HG03571 (cell line): ENCODE data around the gene MSMB.
A peak's percentile ranks its signal among the peaks of the same experiment; 100 is the strongest.

ENCODE experiments used
- ATAC-seq: cut with Tn5 transposase; IDR thresholded peaks from one replicate; pipeline ENCODE4 v1.9.1; 2021; ENCODE audit not compliant: unreplicated experiment

The MSMB gene

DNA sequence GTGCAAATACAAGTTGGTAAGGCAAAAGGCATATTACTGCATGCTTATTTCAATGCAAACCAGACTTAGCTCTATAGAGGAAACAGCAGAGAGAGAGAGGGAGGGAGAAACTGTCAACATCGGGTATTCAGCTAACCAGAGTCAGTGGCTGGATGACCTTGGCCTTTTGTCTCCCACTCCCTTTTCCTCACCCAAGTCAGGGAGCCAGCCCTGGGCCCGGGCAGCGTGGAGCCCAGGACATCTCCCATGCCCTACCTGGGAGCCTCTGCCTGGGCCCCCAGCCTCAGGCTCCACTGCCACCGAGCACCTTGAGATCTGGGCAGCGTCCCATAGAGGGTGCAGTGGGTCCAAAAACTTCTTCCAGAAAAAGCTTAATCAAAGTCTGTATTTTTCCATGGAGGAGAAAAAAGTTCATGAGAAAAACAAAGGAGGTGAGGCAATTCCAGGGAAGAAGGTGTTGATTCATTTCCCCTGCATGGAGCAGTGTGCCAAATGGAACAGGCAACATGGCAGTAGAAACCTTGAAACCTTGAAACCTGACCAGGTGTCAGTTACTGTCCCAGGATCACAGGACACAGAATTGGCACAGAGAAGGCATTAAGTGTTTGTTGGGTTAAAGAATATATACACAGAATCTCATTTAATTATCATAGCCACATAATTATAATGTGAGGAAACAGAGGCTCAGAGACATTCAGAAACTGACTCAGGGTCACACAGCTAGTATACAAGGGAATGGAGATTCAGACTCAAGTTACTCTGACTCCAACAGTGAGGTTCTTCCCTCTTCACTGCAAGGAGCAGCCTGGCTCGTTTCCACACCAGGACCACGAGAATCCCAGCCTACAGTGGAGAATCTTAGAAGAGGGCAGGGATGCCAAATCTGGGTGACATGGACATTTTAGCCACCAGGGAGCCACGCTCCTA is 9.9 kb downstream of the MSMB start:
- no peak for ATAC-seq

DNA sequence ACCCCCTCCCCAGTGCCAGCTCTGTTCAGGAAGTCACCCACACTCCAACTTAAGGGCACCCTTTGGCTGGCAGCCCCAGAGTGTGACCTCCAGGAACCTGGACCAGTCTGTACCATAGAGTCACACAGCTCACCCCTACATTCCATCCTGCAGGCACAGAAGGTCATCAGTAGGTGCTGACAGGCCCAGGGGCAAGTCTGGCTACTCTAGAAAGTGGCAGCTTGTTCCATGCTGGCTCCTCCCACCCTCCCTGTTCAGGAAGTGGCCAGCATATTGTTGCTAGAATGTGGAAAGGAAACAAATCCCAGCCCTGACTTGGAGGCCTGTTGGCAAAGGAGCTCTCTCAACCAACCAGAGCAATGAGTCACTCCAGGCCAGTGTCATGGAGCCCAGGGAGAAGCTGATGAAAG is 12.5 kb downstream of the MSMB start:
- ATAC-seq, result no peak

DNA sequence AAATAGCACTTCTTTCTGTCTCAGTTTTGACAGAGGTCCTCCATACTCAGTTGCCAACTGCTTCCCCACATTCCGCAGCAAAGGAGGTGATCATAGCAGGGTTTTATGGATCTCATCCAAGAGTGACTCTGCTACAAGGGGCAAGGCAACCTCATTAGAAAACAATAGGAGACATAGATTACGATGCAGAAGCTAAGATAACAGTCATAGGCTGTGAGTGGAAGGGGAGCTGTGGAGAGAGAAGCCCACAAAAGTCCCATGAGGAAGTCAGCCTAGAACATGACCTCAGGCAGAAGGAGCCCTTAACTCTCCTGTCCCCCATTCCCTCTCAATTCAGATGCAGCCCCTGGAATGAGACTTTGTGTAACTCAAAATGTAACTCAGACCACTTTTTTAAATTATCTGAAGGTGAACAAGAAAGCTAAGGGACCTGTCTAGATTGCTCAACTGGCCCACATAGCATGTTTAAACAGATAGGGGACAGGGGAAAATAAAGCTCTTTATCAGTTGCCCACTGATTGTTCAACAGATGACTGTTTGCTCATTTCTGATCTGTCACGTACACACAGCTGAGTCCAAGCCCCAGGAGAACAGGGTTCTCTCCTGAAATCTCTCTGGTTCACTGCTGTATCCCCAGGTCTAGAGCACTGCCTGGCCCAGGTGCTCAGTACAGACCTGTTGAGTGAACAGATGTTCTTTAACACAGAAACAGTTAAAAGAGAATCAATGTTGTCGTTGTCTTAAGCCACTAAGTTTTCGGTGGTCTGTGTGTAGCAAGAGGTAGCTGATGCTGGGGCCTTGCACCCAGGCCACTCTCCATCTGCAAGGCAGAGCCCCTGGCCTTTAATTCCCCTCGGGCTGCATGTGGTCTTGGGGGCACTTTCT is 14.2 kb downstream of the MSMB start:
- ATAC-seq, result no peak

DNA sequence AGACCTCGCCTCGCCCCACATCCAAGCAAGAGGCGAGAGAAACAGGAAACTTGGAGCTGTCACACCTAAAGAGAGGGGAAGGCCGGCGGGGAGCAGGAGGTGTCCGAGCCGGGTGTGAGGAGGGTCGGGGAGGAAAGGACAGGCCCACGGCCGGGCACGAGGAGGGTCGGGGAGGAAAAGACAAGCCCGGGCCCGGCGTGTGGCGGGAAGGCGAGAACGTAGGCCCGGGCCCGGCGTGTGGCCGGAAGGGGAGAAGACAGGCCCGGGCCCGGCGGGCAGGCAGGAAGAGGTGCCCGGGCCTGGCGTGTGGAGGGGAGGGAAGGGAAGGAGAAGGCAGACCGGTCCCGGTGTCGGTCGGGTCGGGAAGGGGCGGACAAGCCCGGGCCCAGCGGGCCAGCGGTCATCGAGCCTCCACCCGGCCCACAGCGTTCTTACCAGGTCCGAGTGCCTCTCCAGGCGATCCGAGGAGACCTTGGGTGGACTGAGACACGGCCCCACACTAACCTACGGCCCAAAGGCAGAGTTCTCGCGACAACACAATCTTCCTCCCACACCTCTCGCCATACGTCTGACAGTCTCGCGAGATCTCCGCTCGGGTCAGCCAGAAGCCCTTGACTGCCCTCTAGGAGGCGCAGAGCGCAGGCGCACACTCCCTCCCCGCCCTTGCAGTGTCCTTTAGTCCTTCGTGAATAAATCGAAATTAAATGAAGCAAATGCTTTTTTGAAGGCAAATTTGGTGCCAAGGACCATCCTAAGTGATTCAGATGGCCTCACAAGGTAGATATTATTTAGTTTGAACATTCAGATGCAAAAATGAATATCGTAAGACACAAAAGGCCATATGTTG is 15.8 kb downstream of the MSMB start, which contains the start of gene NCOA4:
NCOA4 (minus strand) TSS at position 533 of the 847 bp plus-strand sequence. CDS start 13,943 bp downstream, outside the sequence.
- peak; percentile 95 for ATAC-seq

DNA sequence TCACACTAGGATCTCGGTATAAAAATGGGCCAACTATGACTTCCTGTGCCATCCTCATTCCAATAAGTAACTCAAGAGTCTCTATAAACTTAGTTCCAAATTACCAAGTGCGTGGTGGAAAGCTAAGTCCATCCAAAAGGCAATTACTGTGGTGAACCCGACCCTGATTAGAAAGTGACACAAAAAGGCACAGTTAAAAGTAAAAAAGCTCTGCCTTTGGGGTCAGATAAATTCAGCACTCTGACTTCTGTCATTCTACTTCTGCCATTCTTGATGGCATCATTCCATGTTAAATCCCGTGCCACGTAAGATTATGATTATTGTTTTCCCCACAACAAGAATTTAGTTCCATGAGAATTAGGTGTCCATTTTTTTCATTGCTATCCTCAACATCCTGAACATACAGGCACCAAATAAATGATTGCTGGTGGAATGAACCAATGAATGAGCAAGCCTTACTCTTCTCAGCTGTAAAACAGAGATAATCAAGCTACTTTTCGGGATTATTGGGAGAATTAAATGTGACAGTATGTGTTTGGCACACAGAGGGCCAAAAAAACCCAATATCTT is 16.5 kb downstream of the MSMB start:
- no peak for ATAC-seq

DNA sequence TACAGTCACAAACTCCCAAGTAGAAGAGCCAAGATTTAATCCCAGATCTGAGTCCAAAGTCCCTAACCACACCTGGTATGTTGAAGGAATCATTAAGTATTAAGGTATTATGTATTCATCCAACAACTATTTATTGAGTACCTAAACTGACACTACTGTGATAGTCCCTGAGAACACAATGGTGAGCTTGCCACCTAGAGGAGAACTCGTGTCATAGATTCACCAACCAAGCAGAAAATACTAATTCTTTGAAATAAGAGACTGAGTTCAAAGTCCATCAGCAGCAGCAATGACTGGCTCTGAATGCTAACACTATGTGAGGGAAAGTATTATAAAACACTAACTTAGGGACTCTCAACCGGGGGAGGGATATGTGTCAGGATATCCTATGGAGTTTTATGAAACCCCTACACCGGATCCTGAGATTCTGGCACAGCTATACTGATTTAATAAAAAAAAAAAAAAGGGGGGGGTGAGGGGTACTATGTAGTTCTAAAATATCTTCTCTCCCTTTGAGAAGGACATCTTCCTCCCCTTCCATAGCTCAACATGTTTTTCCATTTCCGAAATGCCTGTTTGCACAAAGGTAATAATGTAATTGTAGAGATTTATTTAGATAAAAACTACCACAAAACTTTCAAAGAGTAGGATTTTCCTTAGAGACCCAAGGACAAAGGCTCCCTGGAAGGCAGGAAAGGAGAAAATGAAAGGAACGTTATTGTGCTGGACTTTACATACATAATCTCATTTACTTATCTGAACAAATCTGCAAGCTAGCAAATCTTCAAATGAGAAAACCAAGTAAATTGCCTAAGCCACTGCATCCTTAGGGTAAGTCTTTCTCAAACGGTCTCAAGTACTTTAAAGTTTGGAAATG is 17.2 kb downstream of the MSMB start:
- peak; percentile 30 for ATAC-seq

DNA sequence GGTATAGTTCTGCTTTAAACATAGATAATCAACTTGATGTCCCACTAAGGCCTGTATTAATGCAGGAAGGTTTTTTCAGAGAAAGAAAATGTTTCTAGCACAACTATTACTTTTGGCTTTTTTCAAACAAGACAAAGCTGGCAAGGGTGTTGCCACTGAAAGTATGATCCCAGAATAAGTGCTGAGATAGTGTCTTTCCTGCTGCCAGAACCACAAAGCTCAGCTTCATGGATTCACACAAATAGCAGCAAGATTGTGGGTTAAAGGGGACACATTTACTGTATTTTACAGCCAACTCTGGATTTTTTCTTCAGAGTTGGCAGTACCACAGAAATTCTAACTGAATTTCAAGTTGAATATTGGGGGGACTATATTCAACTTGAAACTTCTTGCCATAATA is 20.0 kb downstream of the MSMB start:
- no peak for ATAC-seq

DNA sequence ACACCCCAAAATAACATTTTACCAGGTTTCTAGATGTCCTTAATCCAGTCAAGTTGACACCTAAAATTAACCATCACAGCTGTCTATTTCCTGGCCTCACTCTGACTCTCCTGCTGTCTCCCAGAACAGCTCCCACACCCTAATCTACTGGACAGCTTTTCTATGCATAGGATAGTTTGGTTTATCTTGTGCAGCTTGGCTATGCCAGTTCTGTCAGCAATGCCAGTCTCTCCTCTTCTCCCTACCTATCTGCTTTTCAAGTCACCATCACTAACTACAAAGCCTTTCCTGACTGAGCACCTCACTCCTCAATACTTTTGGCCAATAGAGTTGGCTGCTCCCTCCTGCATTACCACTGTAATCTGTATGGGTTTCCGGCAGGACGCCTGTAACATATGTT is 20.7 kb downstream of the MSMB start:
- ATAC-seq, result no peak

DNA sequence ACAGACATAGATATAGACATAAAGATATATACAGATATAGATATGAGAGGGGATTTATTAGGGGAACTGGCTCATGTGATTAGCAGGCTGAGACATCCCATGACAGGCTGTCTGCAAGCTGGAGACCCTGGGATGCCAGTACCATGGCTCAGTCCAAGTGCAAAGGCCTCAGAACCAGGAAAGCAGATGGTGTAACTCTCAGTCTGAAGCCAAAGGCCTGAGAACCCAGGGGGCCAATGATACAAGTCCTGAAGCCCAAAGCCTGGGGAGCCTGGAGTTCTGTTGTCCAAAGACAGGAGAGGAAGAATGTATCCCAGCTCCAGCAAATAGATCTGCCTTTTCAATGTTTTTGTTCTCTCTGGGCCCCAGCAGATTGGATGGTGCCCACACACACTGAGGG is 21.1 kb downstream of the MSMB start:
- no peak for ATAC-seq

DNA sequence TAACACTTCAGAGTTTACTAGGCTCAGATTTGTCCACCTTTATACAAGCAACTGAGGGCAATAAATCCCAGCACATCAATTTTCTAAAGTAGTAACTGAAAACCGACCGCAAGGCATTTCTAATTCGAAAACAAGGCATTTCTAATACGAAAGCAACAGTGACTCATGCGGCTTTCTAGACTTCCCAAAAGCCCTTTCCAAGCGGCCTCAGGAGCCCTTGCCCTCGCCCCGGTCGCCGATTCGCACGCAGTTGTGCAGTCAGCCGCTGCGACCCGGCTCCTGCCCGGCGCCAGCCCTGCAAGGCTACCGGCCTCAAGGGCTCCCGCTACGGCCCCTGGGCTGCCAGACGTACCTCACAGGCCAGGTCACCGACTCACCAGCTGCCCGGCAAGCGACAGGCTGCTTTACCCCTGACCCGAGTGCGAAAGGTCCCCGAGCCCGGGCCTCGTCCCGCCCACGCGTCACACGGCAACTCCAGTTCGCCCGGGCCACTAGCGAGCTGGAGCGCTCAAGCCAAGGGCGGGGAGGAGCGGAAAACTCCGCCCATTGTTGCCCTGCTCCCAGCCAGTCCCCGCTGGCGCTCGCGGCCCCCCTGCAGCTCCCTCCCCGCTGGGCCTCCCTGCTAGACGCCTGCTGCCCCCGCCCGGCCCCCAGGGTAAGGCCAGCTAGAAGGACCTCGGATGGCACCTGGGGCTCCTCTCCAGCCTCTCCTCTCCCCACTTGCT is 22.9 kb downstream of the MSMB start:
- ATAC-seq, result peak; percentile 90

DNA sequence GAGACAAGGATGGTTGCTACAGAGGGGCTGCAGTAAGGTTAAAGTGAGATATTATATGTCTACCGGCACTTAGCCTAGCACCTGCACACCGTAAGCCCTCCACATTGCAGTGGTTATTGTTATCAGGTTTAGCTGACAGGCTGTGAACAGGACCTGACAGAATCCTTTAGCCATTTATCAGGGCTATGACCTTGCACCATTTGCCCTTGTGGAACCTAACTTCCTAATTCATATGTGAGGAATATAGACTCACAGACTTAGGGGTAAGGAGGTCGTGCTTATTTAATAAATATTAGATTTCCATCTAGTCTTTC is 25.8 kb downstream of the MSMB start:
- no peak for ATAC-seq

DNA sequence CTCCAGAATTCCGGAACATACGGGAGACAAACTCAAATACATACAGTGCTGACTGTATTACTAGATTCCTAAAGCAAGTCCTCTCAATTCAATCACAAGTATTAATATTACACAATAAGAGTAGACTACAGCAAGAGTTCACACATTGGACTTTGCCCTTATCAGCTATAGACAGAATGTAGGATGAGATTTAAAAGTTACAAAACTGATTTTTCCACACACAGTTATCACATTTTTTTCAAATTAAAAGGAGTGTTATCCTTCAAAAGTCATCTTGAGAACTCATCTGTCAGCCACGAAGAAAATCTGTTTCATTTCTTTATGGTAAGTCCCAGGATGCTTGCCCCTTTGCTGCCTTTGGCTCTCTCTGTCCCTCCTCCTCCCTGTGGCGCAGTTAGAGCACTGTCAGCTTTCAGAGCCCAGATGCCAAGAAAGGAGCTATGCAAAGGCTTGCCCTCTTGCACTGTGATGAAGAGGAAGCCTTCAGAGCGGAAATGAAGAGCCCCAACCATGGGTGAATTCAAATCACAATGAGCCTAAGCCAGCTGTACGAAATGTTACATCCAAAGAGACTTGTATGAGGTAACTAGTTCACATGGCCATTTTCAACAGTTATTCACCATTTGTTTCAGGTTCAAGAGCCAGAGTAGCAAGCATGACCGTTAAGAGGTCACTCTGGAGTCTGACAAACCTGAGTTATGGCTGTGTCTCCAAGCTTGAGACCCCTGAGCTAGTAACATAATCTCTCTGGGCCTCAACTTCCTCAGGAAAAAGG is 26.3 kb downstream of the MSMB start:
- no peak for ATAC-seq

DNA sequence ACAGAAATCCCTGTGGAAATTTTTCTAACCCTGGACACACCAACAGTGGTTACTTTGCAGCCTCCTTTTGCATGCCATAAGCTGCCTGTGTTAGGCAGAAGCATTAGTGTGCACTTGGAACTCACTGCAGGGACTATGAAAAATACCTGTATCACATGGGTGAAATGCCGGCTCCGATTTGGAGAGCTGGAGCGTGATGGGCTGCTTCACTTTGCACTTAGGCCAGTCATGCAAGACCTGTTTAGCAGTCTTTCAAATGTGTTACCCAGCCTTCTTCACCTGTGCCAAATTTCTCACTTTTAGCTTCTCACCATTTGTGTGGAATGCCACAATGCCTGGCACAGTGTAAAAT is 26.9 kb downstream of the MSMB start:
- ATAC-seq, result no peak

DNA sequence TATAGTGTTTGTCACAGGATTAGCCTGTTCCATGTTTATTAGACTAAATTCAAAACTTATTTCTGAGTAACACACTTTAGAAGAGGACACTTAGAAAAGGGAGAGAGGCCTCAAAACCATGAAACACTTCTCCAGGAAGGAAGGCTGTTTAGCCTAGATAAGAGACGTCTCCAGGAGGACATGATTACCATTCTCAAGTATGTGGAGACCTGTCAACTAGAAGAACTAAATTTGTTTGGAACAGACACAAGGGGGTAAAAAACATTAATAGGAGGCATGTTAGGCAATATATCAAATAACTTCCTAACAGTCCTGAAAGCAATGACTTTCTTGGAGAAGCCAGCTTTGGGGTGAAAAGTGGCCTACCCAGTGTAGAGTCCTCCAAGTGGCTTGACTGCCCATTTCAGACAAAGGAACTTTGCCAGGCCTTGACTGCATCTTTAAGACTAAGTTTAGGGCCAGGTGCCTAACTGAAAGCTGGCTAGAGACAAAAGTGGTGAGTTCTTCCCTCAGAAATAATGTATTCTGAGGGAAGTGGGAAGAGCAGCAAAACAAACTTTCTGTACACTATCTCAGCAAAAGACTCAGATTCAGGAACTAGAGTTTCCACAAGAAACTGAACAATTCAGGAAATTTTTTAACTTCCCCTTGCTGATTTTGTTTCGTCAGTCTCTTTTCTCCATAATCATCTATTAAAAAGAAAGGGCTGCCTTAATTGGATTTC is 27.5 kb downstream of the MSMB start:
- no peak for ATAC-seq

DNA sequence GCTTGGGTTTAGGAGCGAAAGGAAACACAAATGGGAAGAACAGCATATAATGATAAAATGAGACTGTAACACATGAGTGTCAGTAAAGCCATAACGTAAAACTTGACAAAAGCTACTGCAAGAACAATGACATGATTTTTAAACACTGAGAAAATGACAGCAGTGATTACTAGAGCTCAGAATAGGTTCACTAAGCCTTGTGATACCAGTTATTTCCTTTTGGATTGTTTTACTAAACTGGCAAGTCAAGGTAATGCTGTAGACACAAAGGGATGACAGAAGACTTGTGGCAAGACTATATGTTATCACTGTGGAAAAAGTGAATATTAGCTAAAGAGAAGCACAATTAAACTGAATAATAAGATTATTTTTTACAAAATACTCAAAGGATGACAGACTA is 28.3 kb downstream of the MSMB start:
- no peak for ATAC-seq

DNA sequence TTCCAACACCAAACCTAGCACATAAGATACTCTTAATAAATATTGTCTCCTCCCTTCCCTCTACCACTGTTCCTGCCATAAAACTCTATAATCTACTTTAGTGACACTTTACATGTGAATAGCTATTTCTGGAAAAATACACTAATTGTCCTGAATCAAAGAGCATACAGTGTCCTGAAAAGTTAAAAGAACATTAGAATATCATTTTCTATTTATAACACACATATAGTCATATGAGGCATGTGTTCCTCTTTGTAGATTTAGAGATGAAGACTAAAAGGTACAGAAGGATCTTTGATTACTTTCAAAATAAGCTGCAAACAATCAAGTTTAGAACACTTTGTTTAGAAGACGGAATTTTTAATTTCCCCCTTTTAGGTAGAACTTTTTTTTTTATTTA is 29.3 kb downstream of the MSMB start:
- ATAC-seq, result no peak

DNA sequence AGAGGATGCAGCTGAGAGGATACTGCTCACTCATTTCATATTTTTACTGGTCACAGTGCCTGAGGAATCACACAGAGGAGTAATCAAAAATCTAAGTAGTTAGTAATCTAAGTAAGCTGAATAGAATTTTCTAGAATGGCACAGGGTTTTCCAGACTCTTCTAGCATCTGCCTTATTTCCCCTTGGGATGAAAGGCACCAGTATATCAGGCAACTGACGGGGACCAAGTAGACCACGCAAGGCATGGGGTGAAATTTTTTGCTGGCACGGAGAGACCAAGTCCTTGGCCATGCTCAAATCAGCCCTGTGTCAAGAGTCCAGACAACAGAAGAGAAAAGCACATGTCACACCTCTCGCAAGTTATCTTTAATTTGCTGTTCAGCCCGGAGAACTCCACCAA is 29.9 kb downstream of the MSMB start:
- no peak for ATAC-seq
